Mucosa of rectum (tissue), 2 donors: Measurements from ENCODE around the gene MFAP4.

Experiments used
- H3K27ac ChIP-seq, 2 donors: one replicate each; pipeline ENCODE4 v1.7.0; 2013; ENCODE audit warnings: inconsistent platforms in 2 of 2, low read depth in 2 of 2, low read length in 2 of 2
- H3K27me3 ChIP-seq, 2 donors: one replicate each; pipeline ENCODE4 v1.7.0; 2013; ENCODE audit warnings: low read length in 2 of 2; ENCODE audit not compliant: control insufficient read depth in 2 of 2, insufficient read depth in 2 of 2
- H3K36me3 ChIP-seq, 2 donors: one replicate each; pipeline ENCODE4 v1.7.0; 2013; ENCODE audit warnings: low read length in 2 of 2; ENCODE audit not compliant: control insufficient read depth in 2 of 2, insufficient read depth in 2 of 2
- H3K4me1 ChIP-seq, 2 donors: one replicate each; pipeline ENCODE4 v1.7.0; 2013; ENCODE audit warnings: low read length in 2 of 2, mild to moderate bottlenecking in 1 of 2; ENCODE audit not compliant: control insufficient read depth in 2 of 2, insufficient read depth in 2 of 2
- H3K4me3 ChIP-seq, 2 donors: one replicate each; pipeline ENCODE4 v1.7.0; 2013; ENCODE audit warnings: low read length in 2 of 2
- H3K9ac ChIP-seq, 2 donors: one replicate each; pipeline ENCODE4 v1.7.0; 2013; ENCODE audit warnings: low read length in 2 of 2, low read depth in 1 of 2, mild to moderate bottlenecking in 1 of 2
- H3K9me3 ChIP-seq, 2 donors: one replicate each; pipeline ENCODE4 v1.7.0; 2013; ENCODE audit warnings: low read length in 2 of 2; ENCODE audit not compliant: control insufficient read depth in 2 of 2
- donor health status: healthy.
- donor health status: Normal muscosa, but diverticular disease.

Gene MFAP4

DNA sequence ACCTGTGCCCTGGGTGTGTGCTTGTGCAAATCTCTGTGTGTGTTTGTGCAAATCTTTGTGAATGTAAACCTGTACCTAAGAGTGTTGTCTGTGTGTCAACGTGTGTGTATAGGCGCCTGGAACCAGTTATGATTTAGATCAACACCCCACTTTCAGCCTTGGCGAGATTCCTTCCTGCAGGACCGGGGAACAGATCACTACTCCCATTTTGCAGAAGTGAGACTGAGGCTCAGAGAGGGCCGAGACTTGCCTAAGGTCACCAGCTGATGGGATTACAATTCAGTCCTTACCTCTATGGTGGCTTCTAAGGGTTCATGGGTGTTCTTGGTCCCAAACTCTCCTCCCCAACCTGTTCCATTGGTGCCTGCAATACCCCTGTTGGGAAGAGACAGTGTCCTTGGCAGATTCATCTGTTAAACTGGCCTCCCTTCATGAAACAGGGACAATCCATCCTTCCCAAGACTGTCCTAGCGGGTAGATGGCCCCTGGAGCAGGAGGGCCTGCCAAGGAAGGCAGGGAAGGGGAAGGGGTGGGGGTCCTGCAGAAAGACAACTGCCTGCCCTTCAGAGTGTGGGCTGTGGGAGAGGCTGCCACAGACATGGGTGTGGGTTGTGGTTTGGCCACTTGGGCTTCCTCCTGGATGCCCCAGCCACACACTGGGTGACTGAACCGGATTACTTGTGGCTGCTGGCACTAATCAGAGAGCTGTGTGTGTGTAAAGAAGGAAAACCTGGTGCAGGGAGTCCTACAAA lies 15.6 kb downstream of the MFAP4 start:
- Histone ChIP-seq H3K27me3 (no peaks in the 10 kb centered on the region), H3K27ac (no peak overlapping the region), H3K4me3 (no peak overlapping the region), H3K9me3 (no peaks in the 10 kb centered on the region), H3K36me3 (no peaks in the 10 kb centered on the region), H3K4me1 (peaks cover 11 to 17% of the 10 kb centered on the region in 2 donors), H3K9ac (no peak overlapping the region)

DNA sequence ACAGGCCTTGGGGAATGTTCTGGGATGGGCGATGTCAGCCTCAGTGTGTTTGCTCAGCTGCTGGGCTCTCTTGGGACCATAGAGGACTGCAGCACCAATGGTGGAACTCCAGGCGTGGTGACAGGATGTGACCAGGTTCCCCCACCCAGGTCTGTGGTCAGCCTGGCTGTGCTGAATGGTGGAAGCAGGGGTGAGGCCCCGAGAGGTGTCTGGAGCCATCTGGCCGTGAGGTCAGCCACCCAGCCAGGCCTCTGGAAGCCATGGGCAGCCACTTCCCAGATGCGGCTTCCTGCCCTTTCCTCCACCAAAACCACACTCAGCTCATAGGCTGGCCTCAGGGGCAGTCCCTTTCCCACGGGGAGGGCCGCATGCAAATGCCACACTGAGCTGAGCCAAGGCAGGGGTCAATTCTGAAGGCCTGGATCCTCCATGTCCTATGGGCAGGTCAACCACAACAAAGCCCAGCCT lies 16.5 kb downstream of the MFAP4 start:
- peaks cover 11 to 17% of the 10 kb centered on the region in 2 donors for H3K4me1 ChIP-seq
- peak overlapping the region in 1 of 2 donors; percentile 56 for H3K27ac ChIP-seq
- no peak overlapping the region for H3K4me3 ChIP-seq
- no peaks in the 10 kb centered on the region for H3K36me3 ChIP-seq
- H3K27me3 ChIP-seq: no peaks in the 10 kb centered on the region
- H3K9ac ChIP-seq: no peak overlapping the region
- H3K9me3 ChIP-seq: no peaks in the 10 kb centered on the region

DNA sequence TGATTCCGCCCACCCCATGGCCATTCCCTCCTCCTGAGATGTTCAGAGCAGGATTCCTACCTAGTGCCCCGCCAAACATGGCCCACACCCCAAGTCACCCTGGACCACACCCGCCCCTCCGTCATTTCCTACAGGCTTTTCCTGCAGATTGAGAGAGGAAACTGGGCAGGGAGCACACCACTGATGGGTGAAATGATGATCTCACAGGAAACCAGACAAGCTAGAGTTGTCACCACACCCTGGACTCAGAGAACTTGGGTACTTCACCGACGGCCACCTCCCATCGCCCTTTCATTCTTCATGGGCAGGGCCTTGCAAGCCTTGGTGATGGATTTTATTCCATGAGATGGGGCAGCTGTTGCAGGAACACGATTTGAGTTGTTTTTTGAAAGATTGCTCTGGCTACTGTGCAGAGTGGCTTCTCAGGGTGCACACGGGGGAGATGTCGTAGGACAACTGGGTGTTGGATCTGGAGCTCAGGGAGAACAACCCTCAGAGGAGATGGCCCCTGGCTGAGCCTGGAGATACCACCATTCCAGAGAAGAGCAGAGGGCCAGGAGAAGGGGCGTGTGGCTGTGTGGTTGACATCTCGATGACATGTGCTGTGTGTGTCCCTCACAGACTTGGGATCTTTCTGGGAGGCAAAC lies 17.0 kb downstream of the MFAP4 start:
- no peak overlapping the region for H3K4me3 ChIP-seq
- H3K9ac ChIP-seq: no peak overlapping the region
- peaks cover 11 to 17% of the 10 kb centered on the region in 2 donors for H3K4me1 ChIP-seq
- H3K36me3 ChIP-seq: no peaks in the 10 kb centered on the region
- H3K27ac ChIP-seq: peak overlapping the region; percentile 16 to 56
- H3K27me3 ChIP-seq: no peaks in the 10 kb centered on the region
- H3K9me3 ChIP-seq: no peaks in the 10 kb centered on the region

DNA sequence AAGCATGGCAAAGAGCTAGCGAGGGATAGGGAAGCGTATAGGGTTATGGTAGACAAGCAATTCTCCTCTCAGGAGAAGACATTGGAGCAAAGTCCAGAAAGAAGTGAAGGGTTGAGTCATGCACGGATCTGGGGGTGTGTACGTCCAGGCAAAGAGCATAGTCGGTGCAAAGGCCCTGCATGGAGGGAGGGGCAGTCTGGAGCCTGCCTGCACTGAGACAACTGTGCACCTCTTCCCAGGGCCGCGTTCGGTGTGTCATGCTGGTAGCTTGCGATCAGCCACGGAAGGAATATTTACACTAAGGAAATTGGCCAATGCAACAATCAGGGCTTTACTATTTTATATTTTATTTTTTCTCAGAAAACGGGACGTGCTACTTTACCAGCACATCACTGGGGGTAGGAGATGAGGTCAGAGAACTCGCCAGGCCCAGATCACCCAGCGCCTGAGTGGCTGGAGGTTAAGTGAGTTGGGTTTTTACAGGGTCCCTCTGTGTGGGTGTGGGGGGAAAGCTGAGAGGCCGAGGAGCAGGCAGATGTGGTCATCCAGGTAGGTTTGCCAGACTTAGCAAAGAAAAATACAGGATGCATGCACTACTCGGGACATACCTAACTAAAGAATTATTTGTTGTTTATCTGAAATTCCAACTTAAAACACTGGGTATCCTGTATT lies 17.7 kb downstream of the MFAP4 start:
- Histone ChIP-seq H3K4me3 (no peak overlapping the region), H3K9me3 (no peaks in the 10 kb centered on the region), H3K36me3 (no peaks in the 10 kb centered on the region), H3K27ac (peak overlapping the region; percentile 55 to 58), H3K9ac (no peak overlapping the region), H3K27me3 (no peaks in the 10 kb centered on the region), H3K4me1 (peaks cover 11 to 17% of the 10 kb centered on the region in 2 donors)

DNA sequence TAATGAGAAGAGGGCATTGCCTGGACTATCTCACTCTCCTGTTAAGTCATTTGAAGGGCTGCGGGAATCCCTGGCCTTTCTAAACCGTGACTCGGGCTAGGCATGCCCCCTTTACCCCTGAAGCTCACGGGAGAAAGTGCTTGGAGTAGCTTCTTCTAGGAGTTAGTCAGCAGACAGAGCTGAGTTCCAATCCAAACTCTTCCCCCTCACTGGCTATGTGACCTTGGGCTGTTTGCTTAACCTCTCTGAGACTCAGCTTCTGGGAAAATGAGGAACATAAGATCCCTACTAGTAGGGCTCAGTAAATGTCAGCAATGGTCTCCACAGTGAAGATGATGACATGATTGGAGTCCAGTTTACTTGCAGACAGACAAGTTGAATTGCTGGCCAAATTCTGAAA lies 18.8 kb downstream of the MFAP4 start:
- no peak overlapping the region for H3K27ac ChIP-seq
- no peak overlapping the region for H3K4me3 ChIP-seq
- H3K4me1 ChIP-seq: peaks cover 11 to 18% of the 10 kb centered on the region in 2 donors
- H3K9ac ChIP-seq: no peak overlapping the region
- no peaks in the 10 kb centered on the region for H3K27me3 ChIP-seq
- no peaks in the 10 kb centered on the region for H3K36me3 ChIP-seq
- no peaks in the 10 kb centered on the region for H3K9me3 ChIP-seq

DNA sequence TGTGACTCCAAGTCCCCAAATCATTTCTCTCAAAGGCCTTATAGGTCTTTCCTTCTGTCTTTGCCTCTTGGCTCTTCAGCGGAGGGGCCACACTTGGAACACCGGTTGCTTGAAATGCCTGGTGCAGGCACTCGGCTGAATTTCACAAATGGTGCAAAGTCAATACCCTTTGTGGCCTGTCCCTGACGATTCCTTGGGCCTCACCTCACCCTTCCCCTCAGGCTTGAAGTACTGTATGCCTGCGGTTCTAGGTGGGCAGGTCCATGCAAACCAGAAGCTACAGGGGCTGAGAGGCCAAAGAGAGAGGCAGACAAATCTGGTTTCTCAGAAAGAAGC lies 20.4 kb downstream of the MFAP4 start:
- Histone ChIP-seq H3K9me3 (no peaks in the 10 kb centered on the region), H3K4me3 (no peak overlapping the region), H3K27me3 (no peaks in the 10 kb centered on the region), H3K36me3 (no peaks in the 10 kb centered on the region), H3K4me1 (peaks cover 17 to 28% of the 10 kb centered on the region in 2 donors), H3K27ac (no peak overlapping the region), H3K9ac (no peak overlapping the region)

DNA sequence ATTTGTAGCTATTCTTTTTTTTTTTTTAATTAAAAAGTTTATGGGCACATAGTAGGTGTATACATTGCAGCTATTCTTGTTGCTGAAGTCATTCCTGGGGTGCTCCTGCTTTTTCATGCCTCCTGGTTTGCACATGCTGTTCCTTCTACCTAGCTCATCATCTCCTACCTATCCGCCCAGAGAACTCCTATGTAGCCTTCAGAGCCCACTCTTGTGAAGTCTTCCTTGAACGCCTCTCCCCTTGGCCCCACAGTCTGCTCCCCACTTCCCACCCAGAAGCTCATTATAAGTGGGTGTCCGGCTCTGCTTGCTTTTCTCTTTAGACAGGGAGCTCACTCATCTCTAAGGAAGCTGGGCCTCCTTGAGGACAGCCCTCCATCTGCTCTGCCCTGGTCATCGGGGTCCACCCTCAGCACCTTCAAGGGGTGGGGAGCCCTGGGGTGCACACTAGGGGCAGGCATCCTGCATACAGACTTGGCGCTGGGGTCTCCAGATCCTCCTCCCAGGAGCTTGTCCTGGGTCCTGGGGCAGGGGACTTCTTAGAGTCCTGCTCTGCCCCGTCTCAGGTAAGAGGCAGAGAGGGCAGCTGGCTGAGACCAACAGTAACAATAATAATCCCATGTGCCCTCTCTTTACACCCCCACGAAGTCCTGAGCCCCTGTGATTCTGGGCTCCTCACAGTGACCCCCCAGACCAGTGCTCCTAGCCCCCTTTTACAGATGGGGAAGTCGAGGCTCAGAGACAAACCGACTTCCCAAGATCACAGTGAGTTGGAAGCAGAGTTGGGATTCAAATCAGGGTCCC lies 21.0 kb downstream of the MFAP4 start:
- no peak overlapping the region for H3K4me3 ChIP-seq
- peaks cover 17 to 28% of the 10 kb centered on the region in 2 donors for H3K4me1 ChIP-seq
- no peaks in the 10 kb centered on the region for H3K9me3 ChIP-seq
- H3K27ac ChIP-seq: no peak overlapping the region
- no peaks in the 10 kb centered on the region for H3K27me3 ChIP-seq
- H3K9ac ChIP-seq: no peak overlapping the region
- H3K36me3 ChIP-seq: no peaks in the 10 kb centered on the region

DNA sequence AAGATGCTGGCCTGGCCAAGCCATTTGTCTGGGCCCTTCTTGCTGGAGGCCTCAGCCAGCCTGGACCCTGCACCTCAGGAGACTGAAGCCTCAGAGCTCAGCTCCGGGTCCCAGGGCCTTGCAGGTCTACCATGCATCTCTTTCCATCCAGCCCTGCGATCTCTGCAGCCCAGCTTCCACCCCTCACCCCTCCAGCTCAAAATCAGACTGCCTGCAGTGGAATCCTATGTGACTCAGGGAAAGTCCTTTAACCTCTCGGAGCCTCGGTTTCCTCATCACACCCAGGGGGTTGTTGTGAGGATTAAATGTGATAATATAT lies 21.5 kb downstream of the MFAP4 start:
- no peak overlapping the region for H3K27ac ChIP-seq
- H3K36me3 ChIP-seq: no peaks in the 10 kb centered on the region
- no peaks in the 10 kb centered on the region for H3K27me3 ChIP-seq
- no peak overlapping the region for H3K9ac ChIP-seq
- H3K4me3 ChIP-seq: no peak overlapping the region
- H3K4me1 ChIP-seq: peaks cover 15 to 27% of the 10 kb centered on the region in 2 donors
- H3K9me3 ChIP-seq: no peaks in the 10 kb centered on the region

DNA sequence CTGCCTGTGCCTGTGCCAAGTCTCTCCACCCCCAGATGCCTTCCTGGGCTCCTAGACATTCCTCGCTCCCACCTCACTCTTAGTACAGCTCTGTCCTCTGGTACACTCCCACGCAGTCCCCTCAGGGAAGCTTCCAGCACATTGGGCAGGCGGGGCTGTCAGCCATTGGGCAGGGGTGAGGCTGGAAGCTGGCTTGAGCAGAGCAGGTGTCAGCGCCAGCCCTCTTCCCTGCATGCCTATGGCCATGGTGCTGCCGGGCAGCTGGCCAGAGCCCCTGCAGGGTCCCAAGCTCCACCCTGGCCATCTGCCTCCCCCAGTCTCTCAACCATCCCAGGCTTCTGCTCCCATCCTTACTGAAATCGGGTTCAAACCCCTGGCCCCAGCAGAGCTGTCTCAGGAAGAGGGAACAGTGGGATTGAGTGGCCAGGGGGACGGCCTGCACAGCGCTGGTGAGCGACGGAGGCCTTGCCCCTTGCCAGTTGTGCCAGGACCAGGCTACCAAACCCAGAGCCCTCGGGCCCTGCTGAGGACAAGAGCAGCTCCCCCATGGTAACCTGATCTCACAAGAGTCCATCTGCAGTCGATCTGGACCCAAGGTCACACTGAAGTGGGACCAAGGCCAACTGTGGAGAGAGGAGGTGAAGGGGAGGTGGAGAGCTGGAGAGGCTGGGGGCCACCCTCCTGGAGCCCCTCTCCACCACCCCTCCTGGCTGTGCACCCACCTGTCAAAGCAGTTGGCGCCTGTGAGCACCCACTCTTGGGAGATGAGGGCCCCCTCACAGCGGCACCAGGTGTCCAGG lies 22.1 kb downstream of the MFAP4 start:
- no peaks in the 10 kb centered on the region for H3K36me3 ChIP-seq
- H3K27ac ChIP-seq: no peak overlapping the region
- no peak overlapping the region for H3K4me3 ChIP-seq
- no peaks in the 10 kb centered on the region for H3K27me3 ChIP-seq
- H3K9ac ChIP-seq: no peak overlapping the region
- H3K9me3 ChIP-seq: no peaks in the 10 kb centered on the region
- H3K4me1 ChIP-seq: peaks cover 10 to 21% of the 10 kb centered on the region in 2 donors
